Type B pancreatic cell (in vitro differentiated cells): Measurements from ENCODE around the gene NCK2. TPM values are rescaled to one million over a fixed set of nuclear protein-coding genes. Genes with fewer than 3 reads are reported as not detected.

ENCODE experiments used
- DNase-seq: peaks from one replicate; pipeline ENCODE4 v3.0.0; 2021; ENCODE audit warnings: mixed read lengths; ENCODE audit not compliant: unreplicated experiment; ENCODE audit errors: extremely low spot score
- H3K27ac Mint-ChIP-seq: 2 replicates; pipeline ENCODE4 v1.8.0; 2021; ENCODE audit warnings: mild to moderate bottlenecking, mixed read lengths
- H3K27me3 Mint-ChIP-seq: 2 replicates; pipeline ENCODE4 v1.8.0; 2021; ENCODE audit warnings: mixed read lengths
- H3K36me3 Mint-ChIP-seq: 2 replicates; pipeline ENCODE4 v1.8.0; 2021; ENCODE audit warnings: mixed read lengths
- H3K4me1 Mint-ChIP-seq: one replicate; pipeline ENCODE4 v1.8.0; 2021; ENCODE audit warnings: mixed read lengths; ENCODE audit not compliant: unreplicated experiment
- H3K4me3 Mint-ChIP-seq: 2 replicates; pipeline ENCODE4 v1.8.0; 2021; ENCODE audit warnings: mild to moderate bottlenecking, mixed read lengths
- H3K9me3 Mint-ChIP-seq: 2 replicates; pipeline ENCODE4 v1.8.0; 2021; ENCODE audit warnings: mixed read lengths
- total RNA-seq: library from RNA; stranded (reverse); gene quantifications from 2 replicates; pipeline ENCODE4 v1.2.1, GENCODE V29; 2021; ENCODE audit warnings: low replicate concordance
- TF ChIP-seq, protein P1 (sequence below): fragments of 200-600 bp; sonication (generic); conservative IDR thresholded peaks from 2 replicates; pipeline ENCODE4 v1.5.0; 2021; ENCODE audit warnings: antibody characterized with exemption, mild to moderate bottlenecking

NCK2 gene
- total RNA-seq, 1 donor from 2014 or later, result 86.4 TPM

- peaks cover 5% of the 10 kb centered on the region for H3K9me3 Mint-ChIP-seq
- peaks cover 21% of the 10 kb centered on the region for H3K36me3 Mint-ChIP-seq
- TF ChIP-seq, protein P1, sequence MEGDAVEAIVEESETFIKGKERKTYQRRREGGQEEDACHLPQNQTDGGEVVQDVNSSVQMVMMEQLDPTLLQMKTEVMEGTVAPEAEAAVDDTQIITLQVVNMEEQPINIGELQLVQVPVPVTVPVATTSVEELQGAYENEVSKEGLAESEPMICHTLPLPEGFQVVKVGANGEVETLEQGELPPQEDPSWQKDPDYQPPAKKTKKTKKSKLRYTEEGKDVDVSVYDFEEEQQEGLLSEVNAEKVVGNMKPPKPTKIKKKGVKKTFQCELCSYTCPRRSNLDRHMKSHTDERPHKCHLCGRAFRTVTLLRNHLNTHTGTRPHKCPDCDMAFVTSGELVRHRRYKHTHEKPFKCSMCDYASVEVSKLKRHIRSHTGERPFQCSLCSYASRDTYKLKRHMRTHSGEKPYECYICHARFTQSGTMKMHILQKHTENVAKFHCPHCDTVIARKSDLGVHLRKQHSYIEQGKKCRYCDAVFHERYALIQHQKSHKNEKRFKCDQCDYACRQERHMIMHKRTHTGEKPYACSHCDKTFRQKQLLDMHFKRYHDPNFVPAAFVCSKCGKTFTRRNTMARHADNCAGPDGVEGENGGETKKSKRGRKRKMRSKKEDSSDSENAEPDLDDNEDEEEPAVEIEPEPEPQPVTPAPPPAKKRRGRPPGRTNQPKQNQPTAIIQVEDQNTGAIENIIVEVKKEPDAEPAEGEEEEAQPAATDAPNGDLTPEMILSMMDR, result no peak
- peaks cover 29% of the 10 kb centered on the region for H3K4me1 Mint-ChIP-seq
- DNase-seq, result no peak
- H3K27me3 Mint-ChIP-seq, result no peaks in the 10 kb centered on the region
- no peak overlapping the region for H3K4me3 Mint-ChIP-seq
- H3K27ac Mint-ChIP-seq, result no peak overlapping the region
These were observed 18.4 kb downstream of the NCK2 start for GRCh38 chr2:105763076-105763475.

GRCh38 chr2:105764059-105764458 is 19.3 kb downstream of the NCK2 start:
- H3K27me3 Mint-ChIP-seq, result no peaks in the 10 kb centered on the region
- H3K4me1 Mint-ChIP-seq, result peaks cover 32% of the 10 kb centered on the region
- no peak for DNase-seq
- TF ChIP-seq, protein P1, result no peak
- H3K36me3 Mint-ChIP-seq, result peaks cover 17% of the 10 kb centered on the region
- peaks cover 5% of the 10 kb centered on the region for H3K9me3 Mint-ChIP-seq
- no peak overlapping the region for H3K27ac Mint-ChIP-seq
- no peak overlapping the region for H3K4me3 Mint-ChIP-seq

- Mint-ChIP-seq H3K4me1 (peaks cover 39% of the 10 kb centered on the region), H3K4me3 (peak overlapping the region; percentile 22), H3K27ac (peak overlapping the region; percentile 67)
These were observed 20.9 kb downstream of the NCK2 start for GRCh38 chr2:105765415-105766299.

GRCh38 chr2:105766300-105766866 is 21.7 kb downstream of the NCK2 start:
- no peak overlapping the region for H3K4me3 Mint-ChIP-seq
- peaks cover 10% of the 10 kb centered on the region for H3K36me3 Mint-ChIP-seq
- no peak for DNase-seq
- H3K9me3 Mint-ChIP-seq, result no peaks in the 10 kb centered on the region
- H3K27ac Mint-ChIP-seq, result peak overlapping the region; percentile 67
- no peaks in the 10 kb centered on the region for H3K27me3 Mint-ChIP-seq
- TF ChIP-seq, protein P1, result no peak
- H3K4me1 Mint-ChIP-seq, result peaks cover 39% of the 10 kb centered on the region

More at GRCh38 chr2:105765415-105766299, 20.9 kb downstream of the NCK2 start:
- TF ChIP-seq, protein P1, result no peak
- no peaks in the 10 kb centered on the region for H3K9me3 Mint-ChIP-seq
- no peak for DNase-seq
- H3K27me3 Mint-ChIP-seq, result no peaks in the 10 kb centered on the region
- peaks cover 10% of the 10 kb centered on the region for H3K36me3 Mint-ChIP-seq

GRCh38 chr2:105768176-105768575 is 23.5 kb downstream of the NCK2 start:
- TF ChIP-seq, protein P1, result no peak
- H3K9me3 Mint-ChIP-seq, result no peaks in the 10 kb centered on the region
- no peak for DNase-seq

More at GRCh38 chr2:105768176-105768575, 23.5 kb downstream of the NCK2 start:
- Mint-ChIP-seq H3K36me3 (peaks cover 11% of the 10 kb centered on the region), H3K4me3 (no peak overlapping the region), H3K27me3 (no peaks in the 10 kb centered on the region), H3K27ac (peak overlapping the region; percentile 51), H3K4me1 (peaks cover 46% of the 10 kb centered on the region)
